ENCODE data around the gene MIAT. TPM values are rescaled to one million over a fixed set of nuclear protein-coding genes. Genes with fewer than 3 reads are reported as not detected.
"Not testable (repeated sequence)": the region's sequence is repeated elsewhere in the genome, so short reads cannot be mapped to it uniquely, and the experiment has no call there.

The MIAT gene
- 10 to 100 TPM; 52.3 to 58.7 TPM for total RNA-seq

DNA sequence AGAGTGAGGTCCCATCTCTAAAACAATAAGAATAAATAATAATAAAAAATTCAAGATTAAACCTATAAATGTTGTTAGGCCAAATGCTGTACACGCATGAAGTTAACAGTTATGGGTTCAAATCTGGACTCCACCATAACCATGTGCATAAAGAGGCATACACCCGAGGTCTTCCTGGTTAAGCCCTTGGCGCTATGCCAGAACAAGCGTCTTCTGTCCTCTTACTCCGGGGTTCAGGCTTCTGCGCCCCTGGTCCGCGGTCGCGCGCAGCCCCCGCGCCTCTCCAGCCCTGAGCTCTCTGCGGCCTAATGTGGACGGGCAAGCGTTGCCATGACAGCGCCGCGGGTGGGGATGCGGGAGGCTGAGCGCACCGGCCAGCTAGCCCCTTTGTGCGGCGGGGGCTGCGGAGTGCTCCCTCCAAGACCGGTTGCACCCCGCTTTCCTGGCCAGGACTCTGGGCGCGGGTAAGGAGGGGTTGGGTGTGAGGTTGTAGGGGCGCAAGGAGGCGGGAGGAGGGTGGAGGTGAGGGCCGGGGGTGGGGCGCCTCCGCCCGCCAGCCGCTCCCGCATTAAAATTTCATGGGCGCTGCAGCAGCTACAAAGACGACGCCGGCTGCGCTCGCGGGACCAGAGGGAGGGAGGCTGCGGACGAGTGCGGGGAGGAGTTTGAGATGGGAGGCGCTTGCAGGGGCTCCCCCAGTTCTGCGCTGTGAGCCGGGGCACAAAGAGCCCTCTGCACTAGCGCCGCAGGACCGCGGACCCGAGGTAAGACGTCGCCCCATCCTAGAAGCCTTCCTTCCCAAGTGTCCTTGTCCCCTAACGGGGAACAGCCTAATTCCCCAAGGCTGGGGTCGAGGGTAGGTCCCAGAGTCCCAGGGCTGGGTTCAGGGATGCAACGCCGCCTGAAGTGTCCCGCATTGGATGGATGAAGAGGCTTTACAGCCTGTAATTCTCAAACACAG, at the start of gene MIAT:
MIAT (plus strand) TSS at position 698 of the 961 bp plus-strand sequence.
- CTCF ChIA-PET = interaction anchor here (0.6 to 1.3 kb wide), 5 partner anchors 15 to 180 kb away, joined by 3 to 4 read pairs (median 3); no protein-coding TSS in a partner anchor
- intact Hi-C loops (cut with micrococcal nuclease) = loop anchor here (1.0 kb wide), 1 partner anchor 8 kb away; no protein-coding TSS in a partner anchor
- POLR2A ChIA-PET = interaction anchor here (0.6 kb wide), 1 partner anchor 26 kb away, joined by 5 read pairs; no protein-coding TSS in a partner anchor

GRCh38 chr22:26608129-26608528, 49.3 kb upstream of the MIAT start:
- H3K4me1 Mint-ChIP-seq (ENCODE audit: low read depth) = peaks cover 21% of the 10 kb centered on the region
- POLR2A ChIA-PET = no interaction called here
- no peak overlapping the region for H3K4me3 Mint-ChIP-seq
- DNase-seq = no peak
- H3K27me3 Mint-ChIP-seq = no peaks in the 10 kb centered on the region
- no peaks in the 10 kb centered on the region for H3K36me3 Mint-ChIP-seq
- CTCF ChIA-PET = no interaction called here
- intact Hi-C loops (cut with micrococcal nuclease) = no loop called here
- H3K9me3 Mint-ChIP-seq = no peaks in the 10 kb centered on the region
- no peak overlapping the region for H3K27ac Mint-ChIP-seq

More for the DNA sequence above, at the start of gene MIAT:
- peak within 1 kb of the TSS; percentile 88 for H3K27ac Mint-ChIP-seq
- peaks cover 1% of the 10 kb centered on the region for H3K36me3 Mint-ChIP-seq
- no peaks in the 10 kb centered on the region for H3K27me3 Mint-ChIP-seq
- peaks cover 25% of the 10 kb centered on the region for H3K4me1 Mint-ChIP-seq (ENCODE audit: low read depth)
- H3K9me3 Mint-ChIP-seq = no peaks in the 10 kb centered on the region
- DNase-seq = peak; percentile 87
- peak within 1 kb of the TSS; percentile 95 for H3K4me3 Mint-ChIP-seq

DNA sequence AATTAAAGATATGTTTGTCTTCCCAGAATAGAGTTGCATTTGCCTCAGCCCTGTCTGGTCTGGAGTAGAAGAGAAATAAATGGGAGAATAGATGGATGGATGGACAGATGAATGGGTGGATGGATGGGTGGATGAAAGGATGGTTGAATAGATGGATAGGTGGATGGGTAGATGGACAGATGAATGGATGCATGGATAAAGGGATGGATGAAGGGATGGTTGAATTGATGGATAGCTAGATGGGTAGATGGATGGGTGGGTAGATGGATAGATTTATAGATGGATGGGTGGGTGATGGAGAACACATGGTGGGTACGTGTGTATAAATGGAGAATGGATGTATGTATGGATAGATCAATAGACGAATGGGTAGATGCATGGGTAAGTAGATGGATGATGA, 48.1 kb upstream of the MIAT start:
- DNase-seq = no peak
- ChIA-PET POLR2A (no interaction called here), CTCF (interaction anchor here (1.0 kb wide), 1 partner anchor 130 kb away, joined by 3 read pairs; no protein-coding TSS in a partner anchor)
- no peak overlapping the region for H3K4me3 Mint-ChIP-seq
- peaks cover 21% of the 10 kb centered on the region for H3K4me1 Mint-ChIP-seq (ENCODE audit: low read depth)
- intact Hi-C loops (cut with micrococcal nuclease) = no loop called here
- no peaks in the 10 kb centered on the region for H3K9me3 Mint-ChIP-seq
- no peak overlapping the region for H3K27ac Mint-ChIP-seq
- H3K27me3 Mint-ChIP-seq = no peaks in the 10 kb centered on the region
- no peaks in the 10 kb centered on the region for H3K36me3 Mint-ChIP-seq

GRCh38 chr22:26610072-26610958, 47.1 kb upstream of the MIAT start:
- no peaks in the 10 kb centered on the region for H3K27me3 Mint-ChIP-seq
- intact Hi-C loops (cut with micrococcal nuclease) = loop anchor here (1.0 to 2.0 kb wide), 2 partner anchors 18 to 32 kb away; no protein-coding TSS in a partner anchor
- H3K4me3 Mint-ChIP-seq = no peak overlapping the region
- peak; percentile 80 for DNase-seq
- H3K36me3 Mint-ChIP-seq = no peaks in the 10 kb centered on the region
- ChIA-PET CTCF (no interaction called here), POLR2A (interaction anchor here (0.7 to 1.3 kb wide), 3 partner anchors 20 to 179 kb away, joined by 3 to 4 read pairs (median 3); partner anchors contain the start of gene TPST2)
- no peaks in the 10 kb centered on the region for H3K9me3 Mint-ChIP-seq
- peak overlapping the region; percentile 50 for H3K27ac Mint-ChIP-seq
- H3K4me1 Mint-ChIP-seq (ENCODE audit: low read depth) = peaks cover 21% of the 10 kb centered on the region

- peak; percentile 22 for DNase-seq
- no peaks in the 10 kb centered on the region for H3K27me3 Mint-ChIP-seq
- H3K36me3 Mint-ChIP-seq = no peaks in the 10 kb centered on the region
- intact Hi-C loops (cut with micrococcal nuclease) = loop anchor here (1.0 to 2.0 kb wide), 2 partner anchors 19 to 32 kb away; no protein-coding TSS in a partner anchor
- no peak overlapping the region for H3K4me3 Mint-ChIP-seq
- H3K27ac Mint-ChIP-seq = no peak overlapping the region
- no peaks in the 10 kb centered on the region for H3K9me3 Mint-ChIP-seq
- H3K4me1 Mint-ChIP-seq (ENCODE audit: low read depth) = peaks cover 21% of the 10 kb centered on the region
- ChIA-PET POLR2A (interaction anchor here (1.3 kb wide), 1 partner anchor 179 kb away, joined by 3 read pairs; no protein-coding TSS in a partner anchor), CTCF (no interaction called here)
Measured at GRCh38 chr22:26610996-26611395, 46.4 kb upstream of the MIAT start.

DNA sequence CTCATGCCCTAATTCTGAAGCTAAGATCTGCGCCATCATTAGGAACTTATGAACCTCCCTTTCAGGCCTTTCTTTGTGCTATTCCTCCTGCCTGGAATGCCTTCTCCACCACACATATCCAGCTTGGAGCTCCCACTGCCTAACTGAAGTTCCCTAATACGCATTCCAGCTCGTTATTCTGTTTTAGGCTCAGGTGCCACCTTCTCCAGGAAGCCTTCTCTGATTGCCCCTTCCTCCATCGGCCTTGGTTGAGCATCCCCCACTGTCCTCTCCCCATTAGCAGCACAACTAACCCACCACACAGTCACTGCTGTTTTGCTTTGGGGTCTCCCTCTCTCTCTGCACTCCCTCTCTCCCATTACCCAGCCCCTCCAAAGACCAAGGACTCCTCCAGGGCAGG, 44.7 kb upstream of the MIAT start:
- Mint-ChIP-seq H3K9me3 (no peaks in the 10 kb centered on the region), H3K4me3 (no peak overlapping the region), H3K27ac (no peak overlapping the region), H3K36me3 (no peaks in the 10 kb centered on the region), H3K27me3 (no peaks in the 10 kb centered on the region), H3K4me1 (ENCODE audit: low read depth) (peaks cover 18% of the 10 kb centered on the region)
- DNase-seq = no peak
- ChIA-PET CTCF (no interaction called here), POLR2A (no interaction called here)
- intact Hi-C loops (cut with micrococcal nuclease) = no loop called here

- H3K27ac Mint-ChIP-seq; H3K27me3 Mint-ChIP-seq; POLR2A ChIA-PET; H3K36me3 Mint-ChIP-seq; H3K4me3 Mint-ChIP-seq; intact Hi-C loops (cut with micrococcal nuclease); H3K9me3 Mint-ChIP-seq; DNase-seq; CTCF ChIA-PET: not testable (repeated sequence)
- peaks cover 18% of the 10 kb centered on the region for H3K4me1 Mint-ChIP-seq (ENCODE audit: low read depth)
Measured at GRCh38 chr22:26613753-26614152, 43.6 kb upstream of the MIAT start.

DNA sequence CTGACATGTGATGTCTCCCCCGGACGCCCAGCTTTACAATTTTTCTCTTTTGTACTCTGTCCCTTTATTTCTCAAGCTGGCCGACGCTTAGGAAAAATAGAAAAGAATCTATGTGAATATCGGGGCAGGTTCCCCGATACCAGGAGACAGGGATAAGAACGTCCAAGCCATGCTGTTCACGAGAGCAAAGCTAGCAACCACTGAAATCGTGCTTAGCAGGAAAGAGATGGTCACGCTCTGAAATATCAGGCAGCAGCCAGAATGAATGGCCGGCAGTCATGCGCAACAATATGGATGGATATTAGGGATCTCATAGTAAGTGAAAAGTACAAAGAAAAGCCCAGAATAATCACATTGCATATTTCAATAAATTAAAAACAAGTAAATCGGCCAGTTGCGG, 43.1 kb upstream of the MIAT start:
- POLR2A ChIA-PET = no interaction called here
- peaks cover 16% of the 10 kb centered on the region for H3K4me1 Mint-ChIP-seq (ENCODE audit: low read depth)
- intact Hi-C loops (cut with micrococcal nuclease) = no loop called here
- CTCF ChIA-PET = no interaction called here
- H3K4me3 Mint-ChIP-seq = no peak overlapping the region
- no peaks in the 10 kb centered on the region for H3K27me3 Mint-ChIP-seq
- H3K36me3 Mint-ChIP-seq = no peaks in the 10 kb centered on the region
- H3K9me3 Mint-ChIP-seq = no peaks in the 10 kb centered on the region
- DNase-seq = no peak
- H3K27ac Mint-ChIP-seq = no peak overlapping the region

- no peaks in the 10 kb centered on the region for H3K27me3 Mint-ChIP-seq
- POLR2A ChIA-PET = no interaction called here
- CTCF ChIA-PET = no interaction called here
- H3K4me3 Mint-ChIP-seq = no peak overlapping the region
- no peaks in the 10 kb centered on the region for H3K9me3 Mint-ChIP-seq
- H3K4me1 Mint-ChIP-seq (ENCODE audit: low read depth) = peaks cover 7% of the 10 kb centered on the region
- no peak overlapping the region for H3K27ac Mint-ChIP-seq
- no peaks in the 10 kb centered on the region for H3K36me3 Mint-ChIP-seq
- intact Hi-C loops (cut with micrococcal nuclease) = no loop called here
- DNase-seq = no peak
Measured at GRCh38 chr22:26615149-26615548, 42.2 kb upstream of the MIAT start.

- ChIA-PET POLR2A (no interaction called here), CTCF (no interaction called here)
- Mint-ChIP-seq H3K36me3 (no peaks in the 10 kb centered on the region), H3K27me3 (no peaks in the 10 kb centered on the region), H3K4me3 (no peak overlapping the region), H3K4me1 (ENCODE audit: low read depth) (no peaks in the 10 kb centered on the region), H3K9me3 (no peaks in the 10 kb centered on the region), H3K27ac (no peak overlapping the region)
- intact Hi-C loops (cut with micrococcal nuclease) = no loop called here
- no peak for DNase-seq
Measured at GRCh38 chr22:26615830-26616435, 41.5 kb upstream of the MIAT start.

DNA sequence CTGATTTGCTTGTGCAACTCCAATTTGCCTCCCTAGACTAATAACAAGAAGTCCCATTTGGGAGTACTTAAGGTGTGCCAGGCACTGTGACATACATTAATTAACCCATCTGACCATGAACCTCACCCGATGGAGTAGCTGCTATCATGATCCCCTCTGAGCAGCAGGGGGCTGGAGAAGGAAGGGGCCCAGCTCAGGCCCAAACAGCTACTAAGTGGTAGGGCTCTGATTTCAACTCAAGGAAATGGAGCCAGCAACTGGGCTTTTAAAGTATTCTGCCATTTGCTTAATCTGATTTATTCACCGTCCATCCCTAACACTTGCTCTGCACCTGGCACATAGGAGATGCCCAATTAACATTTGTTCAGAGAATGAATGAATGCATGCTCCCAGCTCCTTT, 40.7 kb upstream of the MIAT start:
- H3K27me3 Mint-ChIP-seq = no peaks in the 10 kb centered on the region
- no peak for DNase-seq
- H3K9me3 Mint-ChIP-seq = no peaks in the 10 kb centered on the region
- CTCF ChIA-PET = no interaction called here
- H3K4me1 Mint-ChIP-seq (ENCODE audit: low read depth) = no peaks in the 10 kb centered on the region
- intact Hi-C loops (cut with micrococcal nuclease) = no loop called here
- no peak overlapping the region for H3K4me3 Mint-ChIP-seq
- POLR2A ChIA-PET = no interaction called here
- H3K36me3 Mint-ChIP-seq = no peaks in the 10 kb centered on the region
- H3K27ac Mint-ChIP-seq = no peak overlapping the region
